ENCODE results near the gene LMX1A. TPM values are rescaled to one million over a fixed set of nuclear protein-coding genes. Genes with fewer than 3 reads are reported as not detected.

Gene LMX1A
- total RNA-seq, 2 experiments from 2014 or later: not detected

- no peak overlapping the region for H3K4me3 ChIP-seq (ENCODE audit: low read length)
- Mint-ChIP-seq H3K4me3 (no peak overlapping the region), H3K27ac (no peak overlapping the region), H3K36me3 (ENCODE audit: low read depth) (no peaks in the 10 kb centered on the region), H3K4me1 (ENCODE audit: low read depth) (no peaks in the 10 kb centered on the region), H3K27me3 (peaks cover 68% of the 10 kb centered on the region), H3K9me3 (peaks cover 2% of the 10 kb centered on the region)
- H3K27me3 ChIP-seq (ENCODE audit: control insufficient read depth in 1 of 2, insufficient read depth in 2 of 2, low read length in 2 of 2): peaks cover 12 to 27% of the 10 kb centered on the region in 2 experiments
- no peak overlapping the region for H3K27ac ChIP-seq (ENCODE audit: low read depth in 1 of 2, low read length in 2 of 2)
- H3K9me3 ChIP-seq (ENCODE audit: control insufficient read depth in 1 of 2, insufficient read depth in 1 of 2, low read length in 2 of 2): peaks cover 0 to 4% of the 10 kb centered on the region in 2 experiments
- ATAC-seq (ENCODE audit: poor library complexity) (no peak), DNase-seq (no peak)
- TF ChIP-seq CTCF (IDR thresholded peaks at IDR 0.05): no peak
- intact Hi-C loops (cut with DNase I, micrococcal nuclease): no loop called here
- H3K36me3 ChIP-seq (ENCODE audit: insufficient read depth, low read length): no peaks in the 10 kb centered on the region
- ChIA-PET POLR2A (no interaction called here), CTCF (no interaction called here)
- H3K4me1 ChIP-seq (ENCODE audit: insufficient read depth, low read length): no peaks in the 10 kb centered on the region
Measured at GRCh38 chr1:165287329-165287728, 69.2 kb downstream of the LMX1A start.

GRCh38 chr1:165284454-165284853 lies 72.1 kb downstream of the LMX1A start:
- Mint-ChIP-seq H3K9me3 (no peaks in the 10 kb centered on the region), H3K27me3 (peaks cover 61% of the 10 kb centered on the region), H3K27ac (no peak overlapping the region), H3K4me3 (no peak overlapping the region), H3K4me1 (ENCODE audit: low read depth) (no peaks in the 10 kb centered on the region), H3K36me3 (ENCODE audit: low read depth) (no peaks in the 10 kb centered on the region)
- POLR2A ChIA-PET: interaction anchor here (0.6 kb wide), 1 partner anchor 1437 kb away, joined by 5 read pairs; no protein-coding TSS in a partner anchor
- CTCF ChIA-PET: no interaction called here
- ATAC-seq (ENCODE audit: poor library complexity): no peak
- Histone ChIP-seq H3K27ac (ENCODE audit: low read depth in 1 of 2, low read length in 2 of 2) (no peak overlapping the region), H3K36me3 (ENCODE audit: insufficient read depth, low read length) (no peaks in the 10 kb centered on the region), H3K27me3 (ENCODE audit: control insufficient read depth in 1 of 2, insufficient read depth in 2 of 2, low read length in 2 of 2) (peaks cover 16 to 27% of the 10 kb centered on the region in 2 experiments), H3K9me3 (ENCODE audit: control insufficient read depth in 1 of 2, insufficient read depth in 1 of 2, low read length in 2 of 2) (peaks cover 0 to 4% of the 10 kb centered on the region in 2 experiments), H3K4me3 (ENCODE audit: low read length) (no peak overlapping the region), H3K4me1 (ENCODE audit: insufficient read depth, low read length) (no peaks in the 10 kb centered on the region)
- no peak for DNase-seq
- TF ChIP-seq CTCF (IDR thresholded peaks at IDR 0.05): no peak
- intact Hi-C loops (cut with DNase I, micrococcal nuclease): no loop called here

DNA sequence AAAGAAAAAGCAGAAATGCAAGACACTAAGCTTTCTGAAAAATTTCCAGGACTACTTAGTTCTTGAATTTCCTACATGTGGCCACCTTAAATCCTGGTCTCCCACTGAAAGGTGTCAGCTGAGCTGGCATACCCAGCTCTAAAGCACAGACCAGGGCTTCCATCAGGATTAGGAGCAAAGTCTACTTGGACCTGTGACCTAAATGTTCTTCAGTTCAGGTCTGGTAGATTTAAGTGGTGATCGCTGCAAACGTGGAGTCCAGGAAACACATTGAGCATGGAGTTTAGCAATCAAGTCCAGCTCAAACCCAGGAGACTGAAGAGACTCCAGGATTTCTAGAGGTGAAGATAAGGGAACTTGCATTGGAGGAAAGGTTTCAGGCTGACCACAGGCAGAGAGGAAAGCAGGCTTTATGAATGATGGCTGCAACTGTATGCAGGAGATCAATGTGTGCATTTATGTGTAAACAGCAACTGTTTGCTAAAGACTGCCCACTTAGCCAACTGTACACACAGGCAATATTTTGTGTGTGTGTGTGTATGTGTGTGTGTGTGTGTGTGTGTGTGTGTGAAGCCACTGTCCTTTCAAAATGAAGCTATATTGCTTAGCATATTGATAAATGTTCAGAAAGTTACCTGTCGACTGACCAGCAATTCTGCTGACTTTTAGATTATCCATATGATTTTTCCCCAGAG lies 75.2 kb downstream of the LMX1A start:
- no peak overlapping the region for H3K27ac ChIP-seq (ENCODE audit: low read depth in 1 of 2, low read length in 2 of 2)
- Mint-ChIP-seq H3K4me1 (ENCODE audit: low read depth) (no peaks in the 10 kb centered on the region), H3K27ac (no peak overlapping the region), H3K4me3 (no peak overlapping the region), H3K27me3 (peaks cover 46% of the 10 kb centered on the region), H3K36me3 (ENCODE audit: low read depth) (no peaks in the 10 kb centered on the region), H3K9me3 (no peaks in the 10 kb centered on the region)
- H3K4me3 ChIP-seq (ENCODE audit: low read length): no peak overlapping the region
- no peaks in the 10 kb centered on the region for H3K4me1 ChIP-seq (ENCODE audit: insufficient read depth, low read length)
- H3K36me3 ChIP-seq (ENCODE audit: insufficient read depth, low read length): no peaks in the 10 kb centered on the region
- ATAC-seq (ENCODE audit: poor library complexity) (no peak), DNase-seq (no peak)
- peaks cover 13 to 24% of the 10 kb centered on the region in 2 experiments for H3K27me3 ChIP-seq (ENCODE audit: control insufficient read depth in 1 of 2, insufficient read depth in 2 of 2, low read length in 2 of 2)
- TF ChIP-seq CTCF (IDR thresholded peaks at IDR 0.05): no peak
- ChIA-PET POLR2A (no interaction called here), CTCF (no interaction called here)
- no peaks in the 10 kb centered on the region for H3K9me3 ChIP-seq (ENCODE audit: control insufficient read depth in 1 of 2, insufficient read depth in 1 of 2, low read length in 2 of 2)
- intact Hi-C loops (cut with DNase I, micrococcal nuclease): no loop called here
